ENCODE results near the gene KLF9.
A peak's percentile ranks its signal among the peaks of the same experiment; 100 is the strongest.

Gene KLF9

DNA sequence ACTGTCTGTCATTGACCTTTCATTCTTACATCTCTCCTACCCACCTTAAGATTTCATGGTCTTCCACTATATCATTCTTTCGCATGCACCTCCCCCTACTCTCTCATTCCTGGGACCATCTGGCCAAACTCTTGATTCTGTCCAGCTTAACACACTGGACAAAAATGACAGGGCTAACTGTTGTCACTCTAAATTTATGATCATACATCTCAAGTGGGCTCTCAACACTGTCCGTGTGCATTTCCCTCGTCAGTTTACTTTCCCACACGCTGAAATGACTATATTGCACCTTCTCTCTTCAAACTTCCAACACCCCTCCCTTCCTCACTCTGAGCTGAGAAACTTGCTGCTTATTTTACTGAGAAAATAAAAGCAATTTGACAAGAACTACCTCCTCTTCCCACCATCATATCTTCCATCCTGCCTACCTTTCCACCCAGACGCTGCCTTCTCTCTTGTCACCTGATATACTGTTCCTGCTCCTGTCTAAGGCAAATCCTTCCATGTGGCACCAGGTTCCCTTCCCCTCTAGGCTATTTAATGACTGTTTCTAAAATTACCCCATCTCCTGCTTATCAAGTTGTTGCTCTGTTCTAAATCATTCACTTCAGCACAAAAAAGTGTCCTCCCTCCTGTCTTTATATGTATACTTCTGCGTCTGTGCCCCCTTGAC is 8.1 kb upstream of the KLF9 start:
- DNase-seq (ENCODE audit: low read depth) = no peak

DNA sequence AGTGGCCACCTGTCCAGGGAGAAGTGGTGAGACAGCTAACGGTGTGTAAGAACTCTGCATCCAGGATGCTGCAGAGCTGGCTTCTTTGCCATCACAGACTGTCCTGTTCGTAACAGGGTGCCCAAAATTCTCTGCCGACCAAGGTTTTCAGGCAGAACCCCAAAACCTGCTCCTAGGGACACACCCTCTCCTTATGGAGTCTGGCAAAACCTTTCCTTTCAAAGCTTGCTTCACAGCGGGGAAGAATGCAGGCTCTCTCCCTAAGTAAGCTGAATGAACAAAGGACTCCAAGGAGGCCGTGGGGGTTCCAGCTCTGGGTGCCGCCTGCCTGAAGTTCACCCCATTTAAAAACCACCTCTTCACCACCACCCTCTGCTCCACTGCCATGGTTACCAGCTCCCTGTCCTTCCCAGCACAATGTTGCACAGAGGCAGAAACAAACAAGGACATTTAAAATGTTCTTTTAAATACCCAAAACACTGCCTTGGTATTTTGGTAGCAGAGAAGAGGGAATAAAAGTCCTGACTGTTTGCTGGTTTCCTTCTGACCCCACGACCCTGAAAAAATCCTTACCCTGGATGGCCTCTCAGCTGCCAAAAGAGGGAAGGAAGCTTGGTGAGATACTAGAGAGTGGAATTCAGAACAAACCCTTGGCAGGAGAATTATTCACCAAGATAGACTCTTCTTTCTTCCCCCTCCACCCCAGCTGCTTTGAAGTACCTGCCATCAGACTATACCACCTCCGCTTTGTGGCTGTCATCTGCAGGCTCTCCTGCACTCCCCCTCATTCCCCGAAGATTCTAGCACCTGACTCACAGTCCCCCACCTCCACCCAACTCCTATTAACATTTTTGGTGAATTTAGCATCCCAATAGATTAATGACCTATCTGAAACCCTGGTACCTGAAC is 7.1 kb upstream of the KLF9 start:
- peak; percentile 45 for DNase-seq (ENCODE audit: low read depth)

DNA sequence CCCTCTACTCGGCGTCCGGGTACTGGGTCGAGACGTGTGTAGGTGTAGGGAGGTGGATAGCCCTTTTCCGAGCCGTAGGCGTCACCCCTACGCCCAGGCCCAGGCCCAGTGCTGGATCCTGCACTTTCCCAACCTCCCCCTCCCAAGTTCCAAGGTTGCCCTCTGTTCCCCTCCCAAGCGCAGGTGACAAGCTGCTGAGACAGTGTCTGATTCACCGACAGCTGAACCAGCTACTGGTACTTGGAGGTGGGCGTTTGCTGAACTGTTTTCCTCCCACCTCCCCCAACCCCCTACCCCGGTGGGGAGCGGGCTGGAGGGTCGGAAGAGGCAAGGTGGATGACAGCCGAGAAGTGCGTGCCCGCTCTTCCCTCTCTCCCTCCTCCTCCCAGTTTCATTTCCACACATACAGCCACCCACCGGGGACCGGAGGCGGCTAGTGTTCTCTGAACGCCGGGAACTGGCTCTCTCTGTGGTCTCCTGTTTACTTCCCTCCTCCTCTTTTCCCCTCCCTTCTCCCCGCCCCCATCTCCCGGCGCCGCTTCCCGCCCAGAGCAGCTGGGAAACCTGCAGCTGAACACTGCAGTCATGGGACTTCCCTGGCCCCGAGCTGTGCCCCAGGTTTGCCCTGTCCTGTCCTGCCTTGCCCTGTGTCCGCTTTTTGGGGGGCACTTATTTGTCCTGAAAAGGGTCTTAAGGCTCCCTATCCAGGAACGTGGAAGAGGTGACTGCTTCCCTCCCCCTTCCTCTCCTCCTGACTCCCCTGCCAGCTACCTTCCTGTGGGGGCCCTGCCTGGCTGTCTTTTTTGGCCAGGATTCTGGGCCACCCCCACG is 6.2 kb upstream of the KLF9 start:
- peak; percentile 35 for DNase-seq (ENCODE audit: low read depth)

DNA sequence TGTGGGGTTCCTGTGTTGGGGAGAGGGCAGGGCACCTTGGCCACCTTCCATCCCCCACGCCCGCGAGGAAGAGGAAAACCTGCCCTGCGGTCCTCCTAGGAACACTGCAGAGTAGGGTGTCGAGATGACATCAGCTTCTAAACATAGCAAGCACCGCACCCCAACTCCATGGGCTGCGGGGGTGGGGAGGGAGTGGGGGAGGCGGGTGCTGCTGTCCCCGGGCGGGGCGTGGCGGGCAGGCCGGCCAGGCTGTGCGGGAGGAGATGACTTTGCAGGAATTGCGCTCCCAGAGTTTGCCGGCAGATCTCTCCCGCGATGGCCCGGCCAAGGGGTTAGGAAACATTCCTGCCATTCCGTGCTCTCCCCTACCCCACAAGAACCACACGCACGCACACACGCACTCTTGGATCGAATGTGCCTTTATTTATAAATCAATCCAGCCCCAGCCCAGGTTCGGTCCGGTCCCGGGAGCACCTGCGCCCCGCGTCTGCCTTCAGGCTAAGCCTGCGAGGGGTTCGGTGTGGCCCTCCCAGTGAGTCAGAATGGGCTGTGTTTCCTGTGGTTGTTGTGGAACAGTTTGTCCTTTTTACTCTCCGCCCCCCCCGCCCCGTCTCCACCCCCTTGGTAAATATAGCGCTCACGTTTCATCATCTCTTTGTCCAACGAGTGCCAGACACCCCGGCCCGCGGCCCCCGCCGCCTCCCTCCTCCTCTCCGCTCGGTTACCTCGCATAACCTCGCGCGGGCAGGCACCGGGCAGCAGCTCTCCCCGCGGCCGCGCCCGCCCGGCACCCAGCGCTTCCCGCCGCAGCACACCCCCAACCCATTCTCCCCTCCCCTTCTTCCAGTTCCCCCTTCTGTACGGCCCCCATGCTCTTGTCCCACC is 5.3 kb upstream of the KLF9 start:
- peak; percentile 85 for DNase-seq (ENCODE audit: low read depth)

- peak; percentile 68 for DNase-seq (ENCODE audit: low read depth)
These were observed 4.5 kb upstream of the KLF9 start for GRCh38 chr9:70418822-70419555.

DNA sequence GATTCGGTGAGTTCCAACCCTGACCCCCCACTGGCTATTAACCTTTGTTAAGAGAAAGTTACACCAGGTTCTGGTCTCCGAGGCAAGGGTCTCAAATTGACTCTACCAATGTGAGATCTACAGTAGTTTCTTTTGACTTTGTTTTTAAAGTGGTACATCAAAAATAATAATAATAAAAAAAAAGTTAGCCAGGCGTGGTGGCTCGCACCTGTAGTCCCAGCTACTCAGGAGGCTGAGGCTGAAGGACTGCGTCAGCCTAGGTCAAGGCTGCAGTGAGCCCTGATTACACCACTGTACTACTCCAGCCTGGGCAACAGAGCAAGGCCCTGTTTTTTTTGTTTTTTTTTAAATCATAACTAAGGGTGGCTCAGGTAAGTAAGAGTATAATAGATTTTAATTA is 1.0 kb upstream of the KLF9 start:
- no peak for DNase-seq (ENCODE audit: low read depth)

GRCh38 chr9:70415041-70415440 is 584 bp upstream of the KLF9 start:
- no peak for DNase-seq (ENCODE audit: low read depth)

DNA sequence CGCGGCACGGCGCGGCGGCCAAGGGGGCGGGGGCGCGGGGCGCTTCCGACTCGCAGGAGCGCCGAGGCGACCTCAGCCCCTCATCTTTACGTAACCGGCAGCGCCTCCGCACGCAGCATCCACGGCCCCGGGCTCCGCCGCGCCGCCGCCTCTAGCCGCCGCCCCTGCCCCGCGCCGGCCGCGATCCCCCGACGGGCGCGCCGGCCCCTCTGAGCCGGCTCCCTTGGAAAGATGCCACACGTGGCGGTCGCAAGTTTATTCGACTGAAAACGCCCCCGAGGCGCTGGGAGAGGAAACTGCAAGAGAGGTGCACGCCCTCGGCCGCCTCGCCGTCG is 1.0 kb downstream of the KLF9 start:
- peak; percentile 50 for DNase-seq (ENCODE audit: low read depth)

GRCh38 chr9:70412832-70413463 is 1.5 kb downstream of the KLF9 start:
- peak; percentile 38 for DNase-seq (ENCODE audit: low read depth)

DNA sequence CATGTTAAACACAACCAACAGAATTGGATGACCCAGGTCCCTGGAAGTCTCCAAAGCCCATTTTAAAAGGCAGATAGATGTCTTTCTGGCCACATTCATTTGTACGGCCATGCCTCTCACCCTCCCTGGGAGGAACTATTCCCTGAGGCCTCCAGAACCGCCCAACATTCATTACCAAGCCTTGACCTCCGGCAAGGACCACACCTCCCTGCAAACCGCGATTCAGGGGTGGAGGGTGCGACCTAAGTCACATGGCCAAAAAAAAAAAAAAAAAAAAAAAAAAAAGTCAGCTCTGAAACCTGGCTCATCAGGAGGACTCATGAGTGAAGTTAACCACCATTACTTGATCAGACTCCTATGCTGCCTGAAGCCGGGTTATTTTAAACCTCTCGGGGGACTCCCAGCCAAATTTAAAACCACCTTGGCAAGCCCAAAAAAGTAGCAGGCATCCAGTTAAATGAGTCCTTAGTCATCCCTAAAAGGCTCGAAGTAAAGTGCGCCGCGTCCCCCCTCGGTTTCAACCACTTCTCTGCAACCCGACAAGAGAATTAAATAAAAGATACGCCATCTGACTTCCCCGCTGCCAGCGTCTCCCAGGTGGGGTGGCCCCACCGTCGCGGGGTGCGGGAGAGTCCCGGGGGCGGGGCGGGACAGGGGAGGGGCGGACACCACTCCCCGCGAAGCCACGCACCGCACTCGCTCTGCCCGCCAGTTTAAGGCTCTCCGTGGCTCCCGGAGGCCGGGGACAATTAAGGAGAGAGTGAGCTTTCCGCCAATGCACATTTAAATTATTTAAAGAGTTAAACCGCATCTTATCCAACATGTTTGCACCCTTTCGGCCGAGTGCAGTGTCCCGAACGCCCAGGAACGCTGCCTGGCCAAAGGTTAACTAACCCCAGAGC is 2.3 kb downstream of the KLF9 start:
- peak; percentile 63 for DNase-seq (ENCODE audit: low read depth)

DNA sequence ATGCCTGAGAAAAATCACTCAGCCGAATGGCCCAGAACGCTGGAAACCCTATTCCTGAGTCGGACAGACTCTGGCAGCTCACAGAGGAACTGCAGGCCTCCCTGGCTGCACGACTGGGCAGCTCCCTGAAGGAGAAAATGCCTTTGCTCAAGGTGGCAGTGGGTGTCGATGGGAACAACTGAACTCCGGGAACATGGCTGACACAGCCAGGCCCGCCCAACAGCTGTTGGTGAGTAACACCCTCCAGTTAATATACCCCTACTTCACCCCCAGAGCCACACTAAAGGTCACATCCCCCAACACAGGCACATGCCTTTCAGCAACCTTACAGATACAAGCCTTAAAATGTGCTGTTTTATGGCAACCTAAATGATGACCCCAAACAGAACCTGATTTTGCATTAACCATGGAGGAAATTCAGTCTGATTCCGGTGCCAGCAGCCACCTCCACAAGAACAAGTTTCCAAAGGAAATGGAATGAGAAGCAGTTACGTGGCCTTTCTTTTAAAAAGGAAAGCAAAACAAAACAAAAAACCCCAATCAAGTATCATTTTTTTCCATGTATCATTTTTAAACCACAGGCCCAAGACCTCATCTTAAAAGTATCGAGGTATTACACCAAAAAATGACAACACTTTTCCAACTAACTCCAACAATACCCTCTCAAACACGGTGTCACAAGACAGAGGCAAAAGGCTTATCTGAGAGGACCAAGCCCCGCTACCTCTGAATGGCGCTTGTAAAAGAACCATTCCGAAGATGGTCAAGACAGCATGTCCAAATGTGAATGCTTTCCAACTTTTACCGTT is 3.1 kb downstream of the KLF9 start:
- no peak for DNase-seq (ENCODE audit: low read depth)

GRCh38 chr9:70410368-70410767 is 4.1 kb downstream of the KLF9 start:
- DNase-seq (ENCODE audit: low read depth) = no peak

- DNase-seq (ENCODE audit: low read depth) = no peak
These were observed 4.7 kb downstream of the KLF9 start for GRCh38 chr9:70409800-70410199.

DNA sequence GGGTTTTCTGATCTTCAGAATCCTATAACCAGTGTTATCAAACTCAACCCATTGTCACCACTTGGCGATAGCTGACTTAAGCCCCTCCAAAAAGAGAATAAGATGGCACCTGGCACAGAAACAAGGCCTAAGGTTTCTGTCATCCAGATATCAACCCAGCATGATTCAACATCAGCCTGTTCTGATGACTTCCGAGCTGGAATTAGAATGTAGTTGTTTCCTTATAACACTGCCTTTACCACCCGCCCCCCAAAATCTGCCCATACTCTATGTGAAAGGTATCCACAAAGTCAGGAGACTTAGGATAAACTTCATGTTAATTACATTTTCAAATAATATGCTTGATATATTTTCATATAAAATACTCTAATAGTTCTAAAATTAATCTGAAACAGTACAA is 5.2 kb downstream of the KLF9 start:
- DNase-seq (ENCODE audit: low read depth) = no peak

GRCh38 chr9:70408393-70409040 is 5.9 kb downstream of the KLF9 start:
- no peak for DNase-seq (ENCODE audit: low read depth)

GRCh38 chr9:70407081-70407503 is 7.4 kb downstream of the KLF9 start:
- no peak for DNase-seq (ENCODE audit: low read depth)

GRCh38 chr9:70406434-70406862 is 8.0 kb downstream of the KLF9 start:
- DNase-seq (ENCODE audit: low read depth) = no peak
